ENCODE data around the gene ARFGEF3.

The ARFGEF3 gene

GRCh38 chr6:138307816-138308730 is 146.3 kb downstream of the ARFGEF3 start:
- no peak for DNase-seq (ENCODE audit: low read depth)

- no peak for DNase-seq (ENCODE audit: low read depth)
Measured at GRCh38 chr6:138308731-138309110, 147.0 kb downstream of the ARFGEF3 start.

GRCh38 chr6:138309695-138310094 is 148.0 kb downstream of the ARFGEF3 start:
- no peak for DNase-seq (ENCODE audit: low read depth)

- DNase-seq (ENCODE audit: low read depth) = no peak
Measured at GRCh38 chr6:138310294-138310693, 148.6 kb downstream of the ARFGEF3 start.

- no peak for DNase-seq (ENCODE audit: low read depth)
Measured at GRCh38 chr6:138310821-138311220, 149.1 kb downstream of the ARFGEF3 start.

- DNase-seq (ENCODE audit: low read depth) = no peak
Measured at GRCh38 chr6:138311268-138311667, 149.5 kb downstream of the ARFGEF3 start.

GRCh38 chr6:138318741-138319375 is 157.1 kb downstream of the ARFGEF3 start:
- no peak for DNase-seq (ENCODE audit: low read depth)

GRCh38 chr6:138321934-138322333 is 160.2 kb downstream of the ARFGEF3 start:
- DNase-seq (ENCODE audit: low read depth) = no peak

- no peak for DNase-seq (ENCODE audit: low read depth)
Measured at GRCh38 chr6:138323821-138324220, 162.1 kb downstream of the ARFGEF3 start.

- no peak for DNase-seq (ENCODE audit: low read depth)
Measured at GRCh38 chr6:138328210-138328609, 166.5 kb downstream of the ARFGEF3 start.

- DNase-seq (ENCODE audit: low read depth) = no peak
Measured at GRCh38 chr6:138330763-138331162, 169.0 kb downstream of the ARFGEF3 start.

GRCh38 chr6:138331444-138331843 is 169.7 kb downstream of the ARFGEF3 start:
- DNase-seq (ENCODE audit: low read depth) = no peak

GRCh38 chr6:138331984-138332383 is 170.2 kb downstream of the ARFGEF3 start:
- DNase-seq (ENCODE audit: low read depth) = no peak

- DNase-seq (ENCODE audit: low read depth) = no peak
Measured at GRCh38 chr6:138334000-138334399, 172.3 kb downstream of the ARFGEF3 start.

GRCh38 chr6:138334963-138335362 is 173.2 kb downstream of the ARFGEF3 start:
- DNase-seq (ENCODE audit: low read depth) = no peak

GRCh38 chr6:138336221-138336620 is 174.5 kb downstream of the ARFGEF3 start:
- no peak for DNase-seq (ENCODE audit: low read depth)

GRCh38 chr6:138337076-138337475 is 175.3 kb downstream of the ARFGEF3 start:
- DNase-seq (ENCODE audit: low read depth) = no peak

GRCh38 chr6:138339024-138339423 is 177.3 kb downstream of the ARFGEF3 start:
- DNase-seq (ENCODE audit: low read depth) = no peak

GRCh38 chr6:138341176-138341575 is 179.4 kb downstream of the ARFGEF3 start:
- DNase-seq (ENCODE audit: low read depth) = no peak

- DNase-seq (ENCODE audit: low read depth) = no peak
Measured at GRCh38 chr6:138343112-138343511, 181.4 kb downstream of the ARFGEF3 start.

GRCh38 chr6:138345565-138346285 is 184.0 kb downstream of the ARFGEF3 start:
- DNase-seq (ENCODE audit: low read depth) = no peak

- no peak for DNase-seq (ENCODE audit: low read depth)
Measured at GRCh38 chr6:138346302-138347195, 184.8 kb downstream of the ARFGEF3 start.
